Ovary (tissue), 3 donors: ENCODE measurements around the gene CD68.

Experiments
- CTCF ChIP-seq, 3 donors: fragments of 450-650 bp in 2 of 3; fragments of 200-600 bp in 1 of 3; IDR thresholded peaks; one replicate each; pipeline versions ENCODE4 v1.5.1 to v1.8.0; 2016 to 2022; ENCODE audit warnings: antibody characterized with exemption in 3 of 3, mild to moderate bottlenecking in 1 of 3
- POLR2A ChIP-seq: fragments of 450-650 bp; IDR thresholded peaks from one replicate; pipeline ENCODE4 v1.6.1; 2017; ENCODE audit warnings: antibody characterized with exemption, mild to moderate bottlenecking, moderate library complexity
- donor health status: DM: no; HTN: no; CAD: no.

DNA sequence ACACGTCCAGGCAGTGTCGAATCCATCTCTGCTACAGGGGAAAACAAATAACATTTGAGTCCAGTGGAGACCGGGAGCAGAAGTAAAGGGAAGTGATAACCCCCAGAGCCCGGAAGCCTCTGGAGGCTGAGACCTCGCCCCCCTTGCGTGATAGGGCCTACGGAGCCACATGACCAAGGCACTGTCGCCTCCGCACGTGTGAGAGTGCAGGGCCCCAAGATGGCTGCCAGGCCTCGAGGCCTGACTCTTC, 7.2 kb upstream of the CD68 start:
- TF ChIP-seq CTCF (IDR thresholded peaks at IDR 0.05) (no peak), POLR2A (no peak)
